Stimulated activated CD8-positive, alpha-beta memory T cell treated with anti-CD3 and anti-CD28 coated beads, Interleukin-12 subunit alpha, Interleukin-12 subunit beta, amount 100 ng/mL, for 1 hour (primary cell): ENCODE measurements around the gene ZKSCAN1.

Source experiments
- DNase-seq: peaks from one replicate; pipeline ENCODE4 v3.0.0-alpha.2; 2020; ENCODE audit warnings: low read depth

Gene ZKSCAN1

DNA sequence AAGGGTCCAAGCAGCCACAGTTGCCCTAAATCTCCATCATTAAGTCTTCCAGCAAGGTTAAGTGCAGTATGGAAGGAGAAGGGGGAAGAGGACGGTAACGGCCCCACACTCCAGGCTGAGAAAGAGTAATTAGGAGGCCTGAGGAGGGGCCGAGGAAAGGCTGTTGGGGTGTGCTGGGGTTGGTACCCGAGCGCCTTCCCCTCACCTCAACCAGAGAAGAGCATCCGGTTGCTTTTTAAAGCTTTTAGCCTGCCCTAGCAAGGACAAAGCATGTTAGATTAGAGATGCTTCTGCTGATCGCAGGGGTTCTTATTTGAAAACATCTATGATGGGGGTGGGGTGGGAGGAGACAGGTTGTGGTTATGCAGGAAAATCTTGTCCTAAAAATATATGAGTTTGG is 25.2 kb downstream of the ZKSCAN1 start:
- no peak for DNase-seq

- DNase-seq: no peak
These were observed 29.3 kb downstream of the ZKSCAN1 start for GRCh38 chr7:100044718-100045117.

- no peak for DNase-seq
These were observed 33.3 kb downstream of the ZKSCAN1 start for GRCh38 chr7:100048680-100049079.

DNA sequence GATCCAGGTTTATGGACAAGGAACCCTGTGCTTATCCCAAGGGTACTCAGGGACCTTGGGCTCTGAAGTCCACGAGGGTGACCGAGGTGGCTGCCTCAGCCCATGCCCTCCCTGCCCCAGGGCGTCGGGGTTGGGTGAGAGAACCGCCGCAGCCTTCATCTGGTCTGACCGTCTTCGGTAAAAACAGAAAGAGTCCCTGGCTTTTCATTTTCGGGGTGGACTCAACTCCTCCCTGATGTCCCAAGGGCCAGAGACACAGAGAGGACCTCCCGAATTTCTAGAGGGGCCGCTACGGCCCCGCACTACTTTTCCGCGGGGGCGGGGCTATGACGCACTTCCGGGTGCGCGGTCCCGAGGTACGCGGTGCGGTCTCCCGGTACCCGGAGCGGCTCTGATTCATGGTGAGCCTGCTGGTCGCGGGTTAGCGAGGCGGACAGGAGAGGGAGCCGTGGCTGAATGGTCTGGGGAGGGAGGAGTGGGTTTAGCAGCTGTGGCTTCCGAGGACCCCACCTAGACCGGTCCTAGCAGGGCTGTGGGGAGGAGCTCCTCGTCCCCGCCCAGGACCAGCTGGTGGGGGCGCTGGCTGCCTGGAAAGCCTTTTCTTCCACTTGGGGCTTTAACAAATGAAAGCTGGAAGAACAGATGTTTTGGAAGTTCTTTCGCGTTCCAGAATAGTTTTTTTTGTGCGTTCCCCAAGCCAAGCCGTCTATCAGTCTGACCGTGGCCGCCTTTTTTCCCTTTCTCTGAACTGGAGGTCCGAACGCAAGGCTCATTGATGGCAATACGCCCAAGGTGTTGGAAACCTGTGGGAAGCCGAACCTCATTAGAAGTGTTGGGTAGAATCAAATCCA is 34.3 kb downstream of the ZKSCAN1 start, which contains the start of gene ZSCAN21:
Gene ZSCAN21, plus strand, starts transcription at position 334 of the 851 bp plus-strand sequence. CDS start 7,233 bp downstream, outside the sequence.
- DNase-seq: peak; percentile 75

DNA sequence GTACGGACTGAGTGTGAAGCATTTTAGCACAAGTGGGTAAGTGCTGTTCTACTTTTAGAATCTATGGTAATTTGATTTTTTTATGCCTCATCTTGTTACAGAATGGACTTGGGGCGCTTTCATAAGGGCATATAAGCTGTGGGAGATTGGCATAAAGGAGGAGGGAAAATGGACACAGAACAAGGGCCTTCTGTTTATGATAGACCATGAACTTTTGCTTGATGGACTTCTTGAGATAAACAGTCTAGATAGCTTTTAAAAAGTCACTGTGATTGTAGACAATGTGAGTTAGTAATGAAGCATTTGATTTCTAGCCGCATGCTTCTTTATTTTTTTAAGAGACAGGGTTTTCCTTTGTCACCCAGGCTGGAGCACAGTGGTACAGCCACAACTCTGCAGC is 36.2 kb downstream of the ZKSCAN1 start:
- DNase-seq: no peak

- DNase-seq: no peak
These were observed 37.8 kb downstream of the ZKSCAN1 start for GRCh38 chr7:100053215-100053614.

DNA sequence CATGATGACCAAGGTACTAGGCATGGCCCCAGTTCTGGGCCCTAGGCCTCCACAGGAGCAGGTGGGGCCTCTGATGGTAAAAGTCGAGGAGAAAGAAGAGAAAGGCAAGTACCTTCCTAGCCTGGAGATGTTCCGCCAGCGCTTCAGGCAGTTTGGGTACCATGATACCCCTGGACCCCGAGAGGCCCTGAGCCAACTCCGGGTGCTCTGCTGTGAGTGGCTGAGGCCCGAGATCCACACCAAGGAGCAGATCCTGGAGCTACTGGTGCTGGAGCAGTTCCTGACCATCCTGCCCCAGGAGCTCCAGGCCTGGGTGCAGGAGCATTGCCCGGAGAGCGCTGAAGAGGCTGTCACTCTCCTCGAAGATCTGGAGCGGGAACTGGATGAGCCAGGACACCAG is 41.6 kb downstream of the ZKSCAN1 start:
- DNase-seq: no peak

GRCh38 chr7:100059251-100059739 is 43.9 kb downstream of the ZKSCAN1 start:
- no peak for DNase-seq

DNA sequence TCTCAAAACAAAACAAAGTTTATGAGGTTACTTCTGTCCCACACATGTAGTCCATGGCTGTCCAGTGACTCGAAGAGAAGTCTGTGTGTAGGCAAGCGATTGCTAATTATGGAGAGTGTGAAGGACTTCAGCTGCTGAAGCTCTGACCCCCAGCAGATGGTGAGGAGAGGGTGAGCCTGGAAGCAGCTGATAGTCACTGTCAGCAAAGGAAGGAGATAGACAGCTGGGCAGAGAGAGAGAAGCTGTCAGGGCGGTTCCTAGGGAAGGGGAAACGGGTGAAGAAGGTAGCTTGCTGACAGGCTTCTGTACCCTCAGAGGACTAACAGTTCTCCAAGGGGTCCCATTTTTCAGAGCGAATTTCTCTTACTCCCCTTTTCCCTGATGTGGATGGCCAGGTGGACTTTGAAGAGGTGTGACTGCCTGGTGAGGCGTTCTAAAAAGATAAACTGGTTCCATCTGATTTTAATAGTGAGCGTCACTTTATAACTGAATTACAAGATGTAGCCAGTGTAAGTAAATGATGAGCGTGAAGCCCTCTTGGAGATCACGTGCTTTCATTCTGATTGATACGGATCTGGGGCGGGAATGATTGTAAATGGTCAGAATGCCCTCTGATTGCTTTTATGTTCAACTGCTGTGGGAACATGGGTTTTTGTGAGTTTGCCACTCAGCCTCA is 46.3 kb downstream of the ZKSCAN1 start:
- no peak for DNase-seq

GRCh38 chr7:100063376-100063775 is 48.0 kb downstream of the ZKSCAN1 start:
- DNase-seq: no peak

DNA sequence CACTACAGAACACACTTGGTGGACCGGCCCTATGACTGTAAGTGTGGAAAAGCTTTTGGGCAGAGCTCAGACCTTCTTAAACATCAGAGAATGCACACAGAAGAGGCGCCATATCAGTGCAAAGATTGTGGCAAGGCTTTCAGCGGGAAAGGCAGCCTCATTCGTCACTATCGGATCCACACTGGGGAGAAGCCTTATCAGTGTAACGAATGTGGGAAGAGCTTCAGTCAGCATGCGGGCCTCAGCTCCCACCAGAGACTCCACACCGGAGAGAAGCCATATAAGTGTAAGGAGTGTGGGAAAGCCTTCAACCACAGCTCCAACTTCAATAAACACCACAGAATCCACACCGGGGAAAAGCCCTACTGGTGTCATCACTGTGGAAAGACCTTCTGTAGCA is 48.8 kb downstream of the ZKSCAN1 start:
- no peak for DNase-seq

DNA sequence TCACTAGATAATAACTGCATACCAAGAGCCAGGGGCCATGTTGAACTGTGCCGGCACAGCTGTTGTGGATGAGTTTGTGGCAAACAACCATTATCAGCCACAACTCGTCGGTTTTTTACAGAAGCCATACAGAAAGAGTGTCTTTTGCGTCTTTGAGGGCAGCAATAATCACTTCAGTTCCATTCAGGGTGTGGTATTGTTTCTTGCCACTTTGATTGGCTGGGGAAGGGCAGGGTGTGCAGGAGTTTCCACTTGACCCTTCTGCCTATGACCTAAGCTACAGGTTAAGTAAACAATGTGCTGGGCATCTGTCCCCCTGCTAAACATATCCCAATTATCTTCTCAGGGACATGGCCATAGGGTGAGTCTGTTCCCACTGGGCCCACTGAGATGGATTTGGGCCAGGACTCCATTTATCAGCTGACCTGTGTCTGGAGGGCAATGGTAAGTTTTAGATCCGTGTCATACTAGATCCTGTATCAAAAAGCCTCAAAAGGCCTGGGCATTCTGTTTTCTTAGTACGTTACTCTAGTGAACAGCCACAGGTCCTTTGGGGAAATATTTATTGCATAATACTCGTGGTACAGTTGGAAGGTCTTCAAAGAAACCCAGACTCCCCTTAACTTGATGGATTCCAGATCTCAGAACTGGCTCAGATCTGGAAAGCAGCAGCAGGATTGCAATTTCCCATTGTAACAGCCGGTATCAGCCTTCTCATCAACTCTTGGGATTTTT is 50.2 kb downstream of the ZKSCAN1 start:
- DNase-seq: no peak

DNA sequence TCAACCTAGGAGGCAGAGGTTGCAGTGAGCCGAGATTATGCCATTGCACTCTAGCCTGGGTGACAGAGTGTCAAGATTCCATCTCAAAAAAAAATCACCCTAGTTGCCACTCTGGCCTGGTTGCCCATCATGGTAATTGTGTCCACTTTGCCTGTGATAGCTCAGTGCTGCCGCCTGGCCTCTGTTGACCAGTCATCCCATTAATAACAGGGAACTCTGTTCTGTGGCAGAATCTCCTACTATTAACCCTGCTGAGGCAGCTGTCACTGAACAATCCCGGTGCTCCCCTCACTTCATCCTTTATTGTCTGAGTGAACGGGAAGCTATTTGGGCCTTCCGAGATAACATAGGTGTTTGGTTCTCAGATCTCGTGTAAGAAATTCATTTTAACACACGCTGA is 51.6 kb downstream of the ZKSCAN1 start:
- no peak for DNase-seq

DNA sequence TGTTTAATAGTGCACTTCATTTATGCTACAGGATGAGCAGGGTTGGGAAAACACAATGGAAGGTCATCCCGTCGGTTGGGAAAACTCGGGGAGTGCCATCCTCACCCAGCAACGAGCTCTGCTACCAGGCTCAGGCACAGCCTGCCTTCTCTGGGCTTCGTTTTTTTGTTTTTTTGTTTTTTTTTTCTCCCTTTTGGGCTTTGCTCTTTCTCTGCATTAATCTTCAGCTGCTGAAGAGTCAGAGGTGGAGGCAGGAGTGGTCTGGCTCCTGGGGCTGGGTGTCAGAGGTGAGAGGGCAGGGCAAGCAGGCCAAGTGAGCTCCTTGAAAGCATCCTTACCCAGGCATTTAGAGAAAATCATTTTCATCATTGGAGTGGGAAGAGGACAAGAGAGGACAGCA is 54.6 kb downstream of the ZKSCAN1 start:
- DNase-seq: no peak

DNA sequence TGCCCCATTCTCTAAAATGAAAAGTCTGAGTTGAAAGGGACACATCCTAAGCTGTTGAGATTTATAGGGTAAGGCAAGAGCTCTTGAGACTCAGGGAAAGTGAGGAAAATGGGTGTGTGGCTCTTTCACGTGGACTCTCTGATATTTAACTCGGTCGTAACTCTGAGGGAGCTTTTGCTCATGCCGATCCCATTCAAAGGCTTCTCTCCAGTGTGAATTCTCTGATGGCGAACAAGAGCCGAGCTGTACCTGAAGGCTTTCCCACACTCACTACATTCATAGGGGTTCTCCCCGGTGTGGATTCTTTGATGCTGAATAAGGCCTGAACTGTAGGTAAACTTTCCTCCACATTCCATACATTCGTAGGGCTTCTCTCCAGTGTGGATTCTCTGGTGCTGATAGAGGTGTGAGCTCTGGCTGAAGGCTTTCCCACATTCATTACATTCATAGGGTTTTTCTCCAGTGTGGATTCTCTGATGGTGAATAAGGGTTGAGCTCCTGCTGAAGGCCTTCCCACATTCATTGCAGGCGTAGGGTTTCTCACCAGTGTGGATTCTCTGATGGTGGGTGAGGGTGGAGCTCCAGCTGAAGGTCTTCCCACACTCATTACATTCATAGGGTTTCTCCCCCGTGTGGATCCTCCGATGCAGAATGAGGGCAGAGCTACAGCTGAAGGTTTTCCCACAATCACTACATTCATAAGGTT is 55.8 kb downstream of the ZKSCAN1 start:
- DNase-seq: no peak

DNA sequence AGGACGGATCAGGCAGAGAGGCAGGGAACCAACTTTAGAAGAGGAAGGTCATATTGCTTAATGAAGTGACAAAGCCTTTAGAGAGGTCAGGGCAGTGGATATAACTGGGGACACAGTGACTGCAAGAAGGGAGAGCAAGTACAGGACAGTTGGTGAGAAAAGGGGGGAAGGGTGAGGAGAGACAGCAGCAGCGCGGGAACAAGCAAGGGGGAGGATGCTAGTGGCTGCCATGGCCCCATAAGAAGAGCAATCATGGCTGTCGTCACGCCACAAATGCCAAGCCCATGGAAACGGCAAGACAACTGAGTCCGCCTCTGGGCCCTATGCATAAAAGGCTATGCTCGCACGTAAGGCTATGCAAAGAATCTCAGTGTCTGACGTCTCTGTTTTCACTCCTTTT is 57.1 kb downstream of the ZKSCAN1 start:
- no peak for DNase-seq

DNA sequence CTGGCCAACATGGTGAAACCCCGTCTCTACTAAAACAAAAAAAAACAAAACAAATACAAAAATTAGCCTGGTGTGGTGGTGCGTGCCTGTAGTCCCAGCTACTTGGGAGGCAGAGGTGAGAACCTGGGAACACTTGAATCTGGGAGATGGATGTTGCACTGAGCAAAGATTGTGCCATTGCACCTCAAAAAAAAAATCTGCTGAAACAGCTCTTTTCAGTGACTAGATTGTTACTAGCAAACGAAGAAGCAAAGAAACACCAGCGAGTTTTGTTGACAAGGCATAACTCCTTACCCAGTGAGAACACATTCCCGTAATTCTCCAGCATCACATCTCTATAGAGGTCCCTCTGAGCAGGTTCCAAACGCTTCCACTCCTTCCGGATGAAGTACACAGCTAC is 59.4 kb downstream of the ZKSCAN1 start:
- DNase-seq: no peak

GRCh38 chr7:100075418-100075817 is 60.0 kb downstream of the ZKSCAN1 start:
- no peak for DNase-seq

GRCh38 chr7:100077205-100077604 is 61.8 kb downstream of the ZKSCAN1 start:
- no peak for DNase-seq

DNA sequence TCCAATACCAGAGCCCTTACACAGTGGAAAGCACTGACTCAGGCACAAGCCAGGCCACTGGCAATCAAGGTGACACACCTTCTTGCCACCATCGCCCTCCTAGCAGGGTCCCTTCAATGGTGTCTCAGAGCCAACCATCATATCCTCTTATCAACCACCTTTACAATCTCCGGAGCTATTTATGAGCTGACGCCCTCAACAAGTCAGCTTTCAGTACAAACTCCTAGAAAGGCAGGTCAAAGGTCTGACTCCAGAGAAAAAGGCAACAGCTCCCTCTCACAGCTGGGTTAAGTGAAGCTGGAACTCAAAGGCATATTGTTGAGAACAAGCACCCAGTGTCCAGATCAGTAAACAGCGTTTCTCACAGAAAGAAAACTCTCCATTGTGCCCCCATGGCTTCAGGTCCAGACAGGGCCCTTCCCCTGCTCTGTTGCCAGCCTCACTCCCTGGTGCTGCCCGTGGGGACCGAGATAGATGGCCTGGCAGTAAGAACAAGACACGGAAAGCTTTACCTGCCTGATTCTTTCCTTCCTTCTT is 63.7 kb downstream of the ZKSCAN1 start:
- no peak for DNase-seq

DNA sequence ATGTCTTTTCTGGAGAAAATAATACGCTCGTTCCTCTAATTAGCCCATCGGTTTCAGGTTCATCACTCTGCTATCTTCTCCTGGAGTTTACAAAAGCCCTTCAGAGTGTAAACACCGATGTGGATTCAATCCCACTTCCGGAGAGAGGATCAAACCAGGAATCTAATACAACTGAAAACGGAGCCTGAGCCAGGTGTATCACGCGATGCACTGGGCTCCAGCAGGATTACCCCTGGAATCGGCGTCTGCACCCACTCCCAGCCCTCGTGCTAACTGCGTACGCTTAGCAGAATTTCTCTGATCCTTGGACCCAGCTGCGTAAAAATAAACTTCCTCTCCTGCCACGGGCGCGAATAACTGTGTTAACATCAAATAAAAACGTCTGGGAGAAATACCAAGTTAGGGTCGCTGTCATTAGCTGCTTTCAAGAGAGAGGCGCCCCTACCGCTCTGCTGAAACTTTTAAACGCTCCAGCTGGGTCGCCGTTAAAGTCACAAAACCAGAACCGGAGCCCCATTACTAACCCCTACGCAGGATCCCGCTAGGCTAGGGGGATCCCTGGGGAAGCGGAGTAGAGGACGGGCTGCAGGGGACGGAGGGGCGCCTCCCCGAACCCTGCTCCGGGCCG is 65.6 kb downstream of the ZKSCAN1 start:
- DNase-seq: no peak
